HG02870 (cell line): ENCODE results near the gene DBI.

Source experiments
- ATAC-seq: cut with Tn5 transposase; IDR thresholded peaks from one replicate; pipeline ENCODE4 v1.9.1; 2021; ENCODE audit warnings: mild to moderate bottlenecking, moderate library complexity; ENCODE audit not compliant: unreplicated experiment

The DBI gene

DNA sequence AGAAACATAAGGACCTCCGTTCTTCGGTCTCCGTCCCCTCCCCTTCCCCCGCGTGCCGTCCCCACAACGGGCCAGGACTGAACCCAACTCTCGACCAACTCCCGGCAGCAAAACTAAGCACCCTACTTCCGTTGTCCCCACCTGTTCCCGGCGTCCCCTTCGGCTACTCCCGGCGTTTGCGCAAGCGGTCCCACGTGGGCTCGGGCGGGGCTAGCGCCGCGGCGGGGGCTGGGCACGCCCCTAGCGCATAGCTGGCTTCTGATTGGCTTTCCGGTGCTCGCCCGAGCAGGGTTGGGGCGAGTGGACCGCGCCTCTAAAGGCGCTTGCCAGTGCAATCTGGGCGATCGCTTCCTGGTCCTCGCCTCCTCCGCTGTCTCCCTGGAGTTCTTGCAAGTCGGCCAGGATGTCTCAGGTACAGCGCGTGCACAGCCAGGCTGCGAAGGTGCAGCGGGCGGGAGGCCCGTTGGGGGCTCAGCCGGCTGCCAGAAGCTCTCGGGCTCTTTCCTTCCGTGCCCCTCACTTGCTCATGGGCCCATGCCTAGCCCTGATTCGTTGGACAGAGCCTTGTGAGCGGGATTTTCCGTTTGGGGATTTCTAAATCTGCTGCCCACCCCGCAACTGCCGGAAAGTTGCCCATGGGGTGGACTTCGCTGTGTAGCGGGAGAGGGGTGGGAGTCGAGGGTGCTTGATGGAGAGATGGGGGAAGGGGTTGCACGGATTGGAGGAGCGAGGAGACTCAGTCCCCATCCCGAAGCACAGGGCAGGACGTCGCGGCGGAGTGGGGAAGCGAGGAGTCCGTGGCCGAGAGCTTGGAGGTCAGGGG lies at the start of gene DBI, which contains the start of gene C2orf76:
TSS of gene DBI (plus strand) at position 329 of the 823 bp plus-strand sequence. CDS start at position 404, 75 bp downstream.
TSS of gene C2orf76 (minus strand) at position 186 of the 823 bp plus-strand sequence. CDS start 26,875 bp downstream, outside the sequence.
- ATAC-seq, result peak; percentile 94

DNA sequence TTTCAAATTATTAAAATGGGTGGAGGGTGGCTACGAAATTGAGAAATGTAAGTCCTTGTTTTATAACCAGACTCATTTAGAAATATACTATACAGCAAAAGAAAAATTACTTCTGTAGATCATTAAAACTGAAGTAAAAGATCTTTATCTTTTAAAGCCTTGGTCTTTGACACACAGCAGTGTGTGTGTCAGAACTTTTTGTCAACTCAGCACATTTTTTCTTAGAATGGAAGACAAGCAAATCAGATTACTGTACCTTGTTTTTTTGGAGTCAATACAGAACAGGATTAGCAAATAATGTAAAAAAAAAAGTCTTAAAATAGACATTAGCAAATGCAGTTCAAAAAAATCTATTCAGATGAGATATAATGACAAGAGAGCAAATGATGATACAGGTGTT lies 49.2 kb upstream of the DBI start:
- no peak for ATAC-seq

DNA sequence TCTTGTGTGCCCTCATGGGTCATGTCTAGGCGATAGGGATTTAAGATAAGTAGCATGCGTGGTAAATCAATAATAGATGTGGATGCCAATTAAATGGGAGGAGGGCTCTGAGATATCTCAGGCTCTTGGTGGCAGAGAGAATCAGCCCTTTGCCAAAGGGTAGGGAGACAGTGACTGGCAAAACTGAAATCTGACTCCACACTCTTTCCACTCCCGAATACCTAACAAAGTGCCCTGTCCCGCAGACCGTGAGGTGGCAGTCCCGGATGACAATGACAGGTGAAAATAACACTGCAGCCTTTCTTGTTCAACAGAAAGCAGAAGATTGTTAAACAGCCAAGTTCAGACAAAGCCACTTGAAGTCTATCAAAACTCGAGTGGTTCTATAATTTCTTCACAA lies 47.2 kb upstream of the DBI start:
- ATAC-seq, result no peak

DNA sequence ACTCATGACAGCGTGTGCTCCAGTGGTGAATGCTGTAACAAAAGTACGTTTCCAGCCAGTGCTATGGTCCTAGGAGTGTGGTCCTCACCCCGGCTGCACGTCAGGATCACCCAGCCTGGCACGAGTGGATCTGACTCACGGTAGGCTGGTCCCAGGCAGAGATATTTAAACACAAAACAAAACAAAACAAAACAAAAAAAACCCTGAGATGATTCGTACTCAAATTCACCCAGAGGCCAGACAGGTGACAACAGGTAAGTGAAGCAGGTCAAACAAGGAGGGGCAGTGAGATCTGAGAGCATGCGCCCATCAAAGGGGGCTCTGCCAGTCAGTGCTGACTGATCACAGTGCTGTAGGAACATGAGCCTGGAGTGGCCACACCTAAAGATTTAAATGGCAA lies 43.3 kb upstream of the DBI start:
- no peak for ATAC-seq

DNA sequence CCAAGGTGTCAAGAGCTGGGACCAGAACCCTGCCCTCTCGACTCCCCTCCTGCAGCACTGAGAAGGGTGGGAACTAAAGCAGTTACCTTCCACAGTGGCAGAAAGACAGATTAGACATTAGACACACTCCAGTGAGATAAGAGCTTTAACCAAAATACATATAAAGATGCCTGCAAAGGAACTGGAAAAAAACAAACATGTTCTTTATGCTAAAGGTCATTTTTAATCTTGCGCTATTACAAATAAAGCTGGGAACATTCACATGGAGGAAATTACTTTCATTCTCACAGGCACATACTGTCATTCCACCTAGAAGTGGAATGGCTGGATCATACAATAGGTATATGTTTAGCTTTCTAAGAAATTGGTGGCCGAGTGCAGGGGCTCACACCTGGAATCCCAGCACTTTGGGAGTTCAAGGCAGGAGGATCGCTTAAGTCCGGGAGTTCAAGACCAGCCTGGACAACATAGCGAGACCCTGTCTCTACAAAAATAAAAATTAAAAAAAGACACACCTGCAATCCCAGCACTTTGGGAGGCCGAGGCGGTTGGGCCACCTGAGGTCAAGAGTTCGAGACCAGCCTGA lies 42.0 kb upstream of the DBI start:
- ATAC-seq, result no peak

DNA sequence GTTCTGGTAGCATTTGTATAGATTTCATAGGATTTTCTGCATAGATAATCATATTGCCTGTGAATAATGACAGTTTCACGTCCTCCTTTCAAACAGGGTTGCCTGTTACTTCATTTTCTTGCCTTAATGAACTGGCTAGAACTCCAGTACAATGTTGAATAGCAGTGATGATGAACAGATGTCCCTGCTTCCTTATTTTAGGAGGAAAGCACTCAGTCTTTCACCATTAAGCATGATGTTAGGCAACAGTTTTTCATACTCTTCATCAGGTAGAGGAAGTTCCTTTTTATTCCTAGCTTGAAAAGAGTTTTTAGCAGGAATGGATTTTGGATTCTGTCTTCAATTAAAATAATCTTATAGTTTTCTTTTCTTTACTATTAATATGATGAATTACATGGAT lies 39.8 kb upstream of the DBI start:
- no peak for ATAC-seq

DNA sequence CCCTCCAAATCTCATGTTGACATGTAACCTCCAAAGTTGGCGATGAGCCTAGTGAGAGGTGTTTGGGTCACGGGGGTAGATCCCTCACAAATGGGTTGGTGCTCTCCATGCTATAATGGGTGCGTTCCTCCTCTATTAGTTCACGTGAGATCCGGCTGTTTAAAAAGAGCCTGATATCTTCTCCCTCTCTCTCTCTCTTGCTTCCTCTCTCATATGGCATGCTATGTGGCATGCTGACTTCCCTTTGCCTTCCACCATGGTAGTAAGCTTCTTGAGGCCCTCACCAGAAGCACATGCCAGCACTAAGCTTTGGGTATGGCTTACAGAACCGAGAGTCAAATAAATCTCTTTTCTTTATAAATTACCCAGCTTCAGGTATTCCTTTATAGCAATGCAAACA lies 39.3 kb upstream of the DBI start:
- no peak for ATAC-seq

DNA sequence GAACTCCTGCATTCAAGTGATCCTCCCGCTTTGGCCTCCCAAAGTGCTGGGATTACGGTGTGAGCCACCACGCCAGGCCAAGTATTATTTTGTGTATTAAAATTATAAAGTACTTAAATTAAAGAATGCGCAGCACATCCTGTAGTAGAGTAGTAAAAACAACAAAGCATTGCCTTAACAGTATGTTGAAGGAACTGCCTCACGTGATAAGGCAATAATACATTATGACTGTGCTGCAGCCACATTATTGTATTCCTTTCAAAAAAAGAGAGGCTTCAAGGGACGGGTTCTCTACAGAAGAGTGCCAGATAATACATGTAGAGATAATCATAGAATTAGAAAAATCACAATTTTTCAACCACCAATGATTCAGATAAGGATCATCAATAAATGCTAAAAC lies 33.8 kb upstream of the DBI start:
- no peak for ATAC-seq

DNA sequence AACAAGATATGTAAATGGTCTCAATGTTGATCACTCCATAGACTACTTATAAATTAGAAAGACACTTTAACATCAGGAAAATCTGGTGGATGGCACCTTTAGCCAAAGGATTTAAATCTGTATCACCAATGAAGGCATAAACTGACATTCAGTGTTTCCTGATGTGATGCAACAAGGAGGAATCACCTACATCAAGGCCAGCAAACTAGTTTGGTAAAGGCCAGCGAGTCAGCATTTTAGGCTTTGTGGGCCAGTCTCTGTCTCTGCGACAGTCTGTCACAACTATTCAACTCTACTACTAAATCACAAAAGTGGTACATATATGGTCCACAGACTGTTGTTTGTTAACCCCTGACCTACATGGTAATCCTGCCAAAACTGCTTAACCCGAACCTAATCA lies 33.4 kb upstream of the DBI start:
- ATAC-seq, result no peak

DNA sequence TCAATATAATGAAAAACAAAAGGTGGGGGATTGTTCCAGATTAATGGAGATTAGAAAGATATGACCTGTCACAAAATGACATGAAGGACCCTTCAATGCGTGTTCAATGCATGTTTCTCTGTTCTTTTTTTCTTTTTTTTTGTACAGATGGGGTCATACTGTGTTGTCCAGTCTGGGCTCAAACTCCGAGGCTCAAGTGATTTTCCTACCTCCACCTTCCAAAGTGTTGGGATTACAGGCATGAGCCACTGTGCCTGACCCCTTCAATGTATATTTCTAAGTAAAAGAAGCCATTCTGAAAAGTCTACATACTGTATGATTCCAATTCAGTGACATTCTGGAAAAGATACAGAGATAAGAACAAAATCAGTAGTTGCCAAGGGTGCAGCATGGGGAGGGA lies 32.9 kb upstream of the DBI start:
- ATAC-seq, result no peak

DNA sequence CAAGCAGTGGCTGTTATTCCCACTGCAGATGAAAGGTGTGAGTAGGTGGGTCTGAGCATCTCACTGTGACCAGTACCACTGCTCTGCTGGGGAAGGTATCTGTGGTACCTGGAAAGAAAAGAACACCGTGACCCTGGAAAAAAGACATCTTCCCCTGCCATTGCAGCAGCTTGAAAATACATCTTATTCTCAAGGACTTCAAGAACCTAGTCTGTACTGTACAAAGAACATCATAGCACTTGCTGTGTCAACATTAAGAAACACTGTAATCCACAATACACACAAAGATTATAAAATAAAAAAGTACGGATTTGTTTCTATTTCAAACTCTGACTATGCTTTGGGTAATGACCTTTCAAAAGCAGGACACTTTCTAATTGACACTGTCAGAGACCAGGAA lies 29.0 kb upstream of the DBI start:
- ATAC-seq, result no peak

DNA sequence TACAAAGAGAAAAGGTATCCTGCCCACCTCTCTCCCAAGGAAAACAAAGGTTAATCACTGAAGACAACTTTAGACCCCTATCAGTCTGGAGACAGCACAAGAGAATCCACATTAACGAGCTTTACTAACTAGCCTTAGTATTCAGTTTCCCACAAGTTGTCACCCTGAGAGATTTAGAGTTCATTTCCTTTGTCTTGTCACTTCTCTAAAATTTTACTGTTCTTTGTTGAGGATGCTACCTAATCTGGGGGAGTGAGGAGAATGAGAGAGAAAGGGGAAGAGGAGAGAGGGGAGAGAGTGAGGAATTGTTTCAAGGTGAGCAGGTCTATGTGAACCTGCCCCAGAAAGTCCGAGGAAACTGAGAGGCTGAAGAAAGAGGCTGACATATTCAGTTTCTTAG lies 28.5 kb upstream of the DBI start:
- ATAC-seq, result no peak

DNA sequence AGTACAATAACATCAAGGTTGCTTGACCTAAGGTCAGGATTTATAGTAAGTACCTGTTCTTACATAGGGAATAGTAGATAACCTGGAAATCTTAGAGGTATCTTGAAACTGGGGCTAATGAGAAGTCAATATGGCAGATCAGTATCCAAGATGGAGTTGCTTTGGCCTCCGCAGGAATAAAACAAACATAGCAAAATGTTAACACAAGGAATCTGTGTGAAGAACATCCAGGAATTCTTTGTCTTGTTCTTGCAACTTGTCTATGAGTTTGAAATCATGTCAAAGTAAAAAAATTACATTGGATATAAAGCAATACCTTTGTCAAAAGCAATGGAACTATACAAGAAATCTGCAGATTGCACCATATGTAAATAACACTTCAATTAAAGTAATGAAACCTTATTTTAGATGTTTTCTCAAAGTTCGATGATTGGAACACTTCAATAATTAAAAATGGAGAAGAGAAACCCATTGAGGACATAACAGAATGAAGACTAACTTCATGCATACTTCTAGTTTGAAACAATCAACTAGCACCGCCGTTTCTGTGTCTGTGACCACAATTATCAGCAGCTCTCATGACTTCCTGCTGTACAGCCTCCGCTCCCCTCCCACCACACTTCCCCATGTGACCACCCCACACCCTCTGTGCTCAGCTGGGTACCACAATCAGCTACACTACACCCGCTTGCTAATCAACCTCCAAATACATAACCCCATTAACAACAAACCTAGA lies 27.8 kb upstream of the DBI start:
- peak; percentile 99 for ATAC-seq

DNA sequence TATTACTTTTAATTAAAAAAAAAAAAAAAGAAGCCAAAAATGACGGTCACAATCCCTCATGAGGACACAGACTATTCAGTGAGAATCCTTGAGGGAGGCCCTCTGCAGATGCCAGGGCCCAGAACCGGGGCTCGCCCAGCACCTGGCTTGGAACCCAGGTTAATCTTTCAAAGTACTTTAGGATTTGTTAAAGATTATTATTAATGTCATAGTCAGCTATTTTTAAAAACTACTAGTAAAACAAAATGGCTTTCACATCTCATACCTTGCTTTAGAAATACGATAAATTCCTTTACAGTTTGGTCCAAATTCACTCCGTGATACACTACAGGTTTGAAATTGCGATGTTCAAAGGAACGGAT lies 27.2 kb upstream of the DBI start:
- no peak for ATAC-seq

DNA sequence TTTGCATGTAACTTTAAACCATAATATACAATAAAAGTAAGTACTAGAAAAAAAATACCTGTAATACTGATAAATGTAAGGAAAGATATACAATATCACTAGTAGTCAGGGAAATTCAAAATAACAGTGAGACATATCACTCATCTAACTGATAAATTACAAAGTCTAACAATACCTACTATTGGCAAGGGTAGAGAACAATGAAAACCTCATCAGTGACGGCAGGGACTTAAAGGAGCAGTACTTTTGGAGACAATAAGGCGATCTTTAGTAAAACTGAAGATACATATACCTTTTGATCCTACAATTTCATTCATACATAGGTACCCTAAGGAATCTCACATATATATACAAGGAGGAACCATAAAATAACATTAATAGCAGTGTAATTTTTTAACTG lies 25.1 kb upstream of the DBI start:
- no peak for ATAC-seq

DNA sequence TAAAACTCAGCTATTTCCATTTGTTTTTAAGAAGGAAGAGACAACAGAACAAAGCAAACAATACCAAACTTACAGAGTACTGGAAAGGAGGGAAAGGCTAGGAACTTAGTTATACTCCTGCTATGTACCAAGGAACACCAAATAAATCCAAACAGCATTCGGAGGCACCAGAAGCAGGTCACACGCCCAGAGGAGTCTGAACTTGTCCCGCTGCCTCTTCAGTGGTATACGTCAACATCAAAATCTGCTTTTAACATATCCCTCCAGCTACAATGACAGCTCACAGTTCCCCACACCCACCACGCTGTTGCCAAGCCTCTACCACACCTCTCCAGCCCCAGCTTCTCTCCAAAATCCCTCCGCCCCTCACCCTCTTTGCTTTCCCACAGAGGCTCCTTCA lies 17.5 kb upstream of the DBI start:
- no peak for ATAC-seq

DNA sequence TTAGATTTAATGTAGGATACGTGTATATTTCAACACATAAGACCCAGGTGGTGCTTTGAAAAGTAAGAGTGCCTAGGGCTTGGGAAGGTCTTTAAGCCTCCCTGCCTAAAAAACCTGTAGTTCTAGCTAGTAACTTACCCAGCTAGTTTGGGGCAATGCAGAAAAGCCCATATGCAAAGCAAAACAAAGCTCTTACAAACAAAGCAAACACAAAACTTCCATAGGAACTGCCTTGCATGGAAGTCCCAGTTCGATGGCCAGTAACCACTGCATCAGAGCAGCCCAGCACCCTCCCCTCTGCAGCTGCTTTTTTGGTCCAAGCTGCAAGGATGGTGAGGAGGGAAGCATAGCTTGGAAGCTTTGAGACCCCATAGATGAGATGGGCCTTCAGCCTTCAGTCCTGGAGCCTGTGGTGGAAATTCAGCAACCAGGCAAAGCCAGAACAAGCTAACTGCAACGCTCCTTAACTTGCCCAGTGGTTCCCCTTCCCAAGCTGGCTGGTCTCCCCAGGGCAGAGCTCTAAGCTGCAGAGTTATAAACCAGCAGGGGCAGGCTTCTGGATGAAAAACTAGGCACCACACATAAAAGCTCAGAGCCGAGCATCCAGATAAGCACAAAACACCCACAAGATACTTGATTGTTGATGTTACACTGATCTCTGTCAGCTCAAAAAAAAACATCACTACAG lies 16.3 kb upstream of the DBI start:
- ATAC-seq, result no peak

DNA sequence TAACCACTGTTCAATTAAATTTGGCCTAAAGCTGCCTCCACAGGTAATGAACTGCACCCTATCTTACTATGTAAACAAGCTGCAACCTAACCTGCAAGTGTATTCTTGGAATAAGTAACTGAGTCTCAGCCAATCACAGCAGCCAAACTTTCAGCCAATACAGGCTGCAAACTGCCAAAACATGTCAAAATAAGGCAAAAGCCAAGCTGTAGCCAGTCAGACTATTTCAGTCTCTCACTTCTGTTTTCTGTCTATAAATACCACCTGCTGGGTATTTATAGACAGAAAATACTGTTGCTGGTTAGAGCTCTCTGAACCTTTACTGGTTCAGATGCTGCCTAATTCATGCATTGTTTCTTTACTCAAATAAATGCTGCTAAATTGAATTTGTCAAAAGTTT lies 14.4 kb upstream of the DBI start:
- peak; percentile 91 for ATAC-seq

DNA sequence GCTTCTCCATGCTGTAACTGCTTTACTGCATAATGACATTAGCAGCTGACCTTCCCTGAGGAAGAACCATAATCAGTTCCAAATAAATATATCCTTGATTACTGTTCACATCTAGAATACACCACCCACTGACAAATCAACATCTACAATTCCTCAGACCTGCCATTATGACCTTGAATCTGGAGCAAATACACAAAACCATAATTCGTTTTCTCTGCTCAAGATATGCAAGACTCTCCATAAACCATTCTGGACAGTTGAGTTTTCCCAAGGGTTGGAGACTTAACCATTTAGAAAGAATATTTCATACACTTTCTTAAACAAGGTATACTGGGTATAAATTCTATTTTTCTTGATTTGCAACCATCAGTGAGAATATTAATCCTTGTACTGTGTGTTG lies 11.9 kb upstream of the DBI start:
- ATAC-seq, result no peak

DNA sequence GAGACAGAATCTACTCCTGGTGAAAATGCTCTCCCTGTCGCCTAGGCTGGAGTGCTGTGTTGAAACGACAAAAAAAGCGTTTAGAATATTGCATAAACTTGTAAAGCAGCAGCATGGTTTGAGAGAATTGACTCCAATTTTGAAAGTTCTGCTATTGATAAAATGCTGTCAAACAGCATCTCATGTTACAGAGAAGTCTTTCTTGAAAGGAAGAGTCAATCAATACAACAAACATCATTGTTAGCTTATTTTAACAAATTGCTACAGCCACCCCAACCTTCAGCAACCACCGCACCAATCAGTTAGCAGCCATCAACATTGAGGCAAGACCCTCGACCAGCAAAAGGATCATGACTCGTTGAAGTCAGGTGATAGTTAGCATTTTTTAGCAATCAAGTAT lies 7.0 kb upstream of the DBI start:
- ATAC-seq, result no peak

DNA sequence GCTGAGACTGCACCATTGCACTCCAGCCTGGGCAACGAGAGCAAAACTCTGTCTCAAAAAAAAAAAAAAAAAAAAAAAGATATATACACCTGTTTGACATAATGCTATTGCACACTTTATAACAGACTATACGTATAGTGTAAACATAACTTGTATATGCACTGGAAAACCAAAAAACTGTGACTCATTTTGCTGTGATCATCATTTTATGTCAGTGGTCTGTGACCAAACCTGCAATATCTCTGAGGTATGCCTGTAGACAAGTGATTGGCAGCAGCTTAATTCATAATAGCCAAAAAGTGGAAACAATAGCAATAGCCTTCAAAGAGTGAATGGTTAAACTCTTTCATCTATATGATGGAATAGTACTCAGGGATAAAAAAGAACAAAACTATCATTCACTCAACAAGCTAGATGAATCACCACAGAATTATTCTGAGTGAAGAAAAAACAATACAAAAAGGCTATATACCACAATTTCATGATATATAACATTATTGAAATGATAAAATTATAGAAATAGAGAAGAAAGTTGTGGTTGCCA lies 6.3 kb upstream of the DBI start:
- ATAC-seq, result no peak
